HCT116 (cell line): ENCODE data around the gene DPYD. TPM values are rescaled to one million over a fixed set of nuclear protein-coding genes. Genes with fewer than 3 reads are reported as not detected.

Experiments used
- ATAC-seq: fragments of 200-7000 bp; cut with Tn5 transposase; 2 replicates; pipeline ENCODE4 v1.9.1; 2020; ENCODE audit warnings: mild to moderate bottlenecking, moderate library complexity
- BruUV-seq: library from RNA; stranded (reverse); fragments of 400-500 nt; replicated peaks from 2 replicates; lab custom pipeline; 2021; lab: Mats Ljungman, UMichigan
- CTCF ChIA-PET: fragments of 300-600 bp; sonication (Branson Sonifier 250); formaldehyde crosslinking; loops from one replicate; lab custom pipeline; 2021; ENCODE audit warnings: antibody characterized with exemption; lab: Charles Lee
- POLR2A ChIA-PET: fragments of 300-600, 350-600 bp; sonication (Branson Sonifier 250); formaldehyde crosslinking; loops from one replicate; lab custom pipeline; 2021; ENCODE audit warnings: antibody characterized with exemption; lab: Charles Lee
- RAD21 ChIA-PET, 2 experiments: fragments of 300-600 bp; sonication (Branson Sonifier 250); formaldehyde crosslinking; loops; one replicate each; lab custom pipeline; 2023; ENCODE audit warnings: low total read pairs in 2 of 2; ENCODE audit not compliant: uncharacterized antibody in 2 of 2, unreplicated experiment in 2 of 2, low non-redundant PET in 1 of 2; lab: Charles Lee
- DNase-seq: peaks from one replicate; pipeline ENCODE4 v3.0.0-alpha.2; 2010; ENCODE audit warnings: low read depth, low spot score
- H2AFZ ChIP-seq: fragments of 200-600 bp; shearing (Covaris generic), sonication (generic); 2 replicates; pipeline ENCODE4 v1.6.1; 2017; ENCODE audit warnings: low read depth, mixed run types, mixed read lengths, antibody characterized with exemption, low read length; ENCODE audit not compliant: poor library complexity, severe bottlenecking
- H3K27ac ChIP-seq: 2 replicates; pipeline ENCODE4 v1.5.1; 2012; ENCODE audit warnings: low read depth, low read length
- H3K27me3 ChIP-seq: fragments of 200-600 bp; sonication (generic); 2 replicates; pipeline ENCODE4 v1.6.1; 2016; ENCODE audit warnings: mixed run types, low read length, mixed read lengths; ENCODE audit not compliant: insufficient read depth
- H3K36me3 ChIP-seq, 2 experiments: fragments of 200-500 bp in 1 of 2; fragments of 200-600 bp in 1 of 2; sonication (Bioruptor generic) in 1 of 2; sonication (generic) in 1 of 2; 2 replicates each; pipeline versions ENCODE4 v1.5.1 to v1.6.1; 2014 to 2016; ENCODE audit warnings: low read length in 2 of 2, inconsistent platforms in 1 of 2, mixed read lengths in 1 of 2, mixed run types in 1 of 2; ENCODE audit not compliant: insufficient read depth in 2 of 2, control insufficient read depth in 1 of 2
- H3K4me1 ChIP-seq, 2 experiments: fragments of 200-600 bp in 1 of 2; sonication (generic) in 1 of 2; 2 replicates each; pipeline versions ENCODE4 v1.5.1 to v1.6.1; 2012 to 2017; ENCODE audit warnings: low read length in 2 of 2, inconsistent platforms in 1 of 2, mild to moderate bottlenecking in 1 of 2, mixed read lengths in 1 of 2, mixed run types in 1 of 2, moderate library complexity in 1 of 2; ENCODE audit not compliant: insufficient read depth in 2 of 2, control insufficient read depth in 1 of 2
- H3K4me2 ChIP-seq: fragments of 200-600 bp; sonication (generic); 2 replicates; pipeline ENCODE4 v1.6.1; 2017; ENCODE audit warnings: mixed run types, low read length, mixed read lengths
- H3K4me3 ChIP-seq, 2 experiments: fragments of 200-600 bp in 1 of 2; sonication (generic) in 1 of 2; replicated peaks in 1 of 2; 2 replicates each; pipeline ENCODE4 v1.5.1; 2011 to 2016; ENCODE audit warnings: low read length in 2 of 2, control low read depth in 1 of 2, low read depth in 1 of 2, mild to moderate bottlenecking in 1 of 2, mixed read lengths in 1 of 2, mixed run types in 1 of 2
- H3K79me2 ChIP-seq: fragments of 200-600 bp; sonication (generic); 2 replicates; pipeline ENCODE4 v1.6.1; 2017; ENCODE audit warnings: mild to moderate bottlenecking, mixed run types, low read length, moderate library complexity, mixed read lengths; ENCODE audit not compliant: insufficient read depth
- H3K9ac ChIP-seq: fragments of 200-600 bp; sonication (generic); 2 replicates; pipeline ENCODE4 v1.6.1; 2016; ENCODE audit warnings: low read length, mixed read lengths
- H3K9me2 ChIP-seq: fragments of 200-600 bp; sonication (generic), shearing (Covaris generic); 2 replicates; pipeline ENCODE4 v1.6.1; 2017; ENCODE audit warnings: mixed run types, mild to moderate bottlenecking, moderate library complexity; ENCODE audit not compliant: insufficient read depth
- H3K9me3 ChIP-seq, 2 experiments: fragments of 200-500 bp in 1 of 2; fragments of 200-600 bp in 1 of 2; sonication (Bioruptor generic) in 1 of 2; sonication (generic) in 1 of 2; 2 replicates each; pipeline ENCODE4 v1.6.1; 2014 to 2017; ENCODE audit warnings: low read length in 2 of 2, mixed read lengths in 2 of 2, inconsistent platforms in 1 of 2, low read depth in 1 of 2, mild to moderate bottlenecking in 1 of 2, mixed run types in 1 of 2, moderate library complexity in 1 of 2; ENCODE audit not compliant: control insufficient read depth in 1 of 2, insufficient read depth in 1 of 2
- H4K20me1 ChIP-seq: fragments of 200-600 bp; sonication (generic), shearing (Covaris generic); 2 replicates; pipeline ENCODE4 v1.6.1; 2017; ENCODE audit warnings: mixed run types, mild to moderate bottlenecking, moderate library complexity; ENCODE audit not compliant: insufficient read depth
- CBX3 ChIP-seq: IDR thresholded peaks from 2 replicates; pipeline ENCODE4 v1.6.1; 2012; ENCODE audit warnings: low read depth
- CEBPB ChIP-seq: IDR thresholded peaks from 2 replicates; pipeline ENCODE4 v1.6.1; 2012; ENCODE audit warnings: low read depth
- CTCF ChIP-seq, 3 experiments: fragments of 200-600 bp in 1 of 3; sonication (generic) in 1 of 3; IDR thresholded peaks in 2 of 3; conservative IDR thresholded peaks in 1 of 3; 2 replicates each; pipeline ENCODE4 v1.5.1; 2012 to 2017; ENCODE audit warnings: low read depth in 2 of 3, low read length in 2 of 3, antibody characterized with exemption in 1 of 3, borderline replicate concordance in 1 of 3, control low read depth in 1 of 3, mild to moderate bottlenecking in 1 of 3, mixed read lengths in 1 of 3, mixed run types in 1 of 3, moderate library complexity in 1 of 3; ENCODE audit not compliant: insufficient read depth in 1 of 3
- EGR1 ChIP-seq: IDR thresholded peaks from 2 replicates; pipeline ENCODE4 v1.6.1; 2012; ENCODE audit warnings: low read depth
- ELF1 ChIP-seq: IDR thresholded peaks from 2 replicates; pipeline ENCODE4 v1.6.1; 2012; ENCODE audit warnings: low read depth, borderline replicate concordance
- EZH2phosphoT487 ChIP-seq: fragments of 200-600 bp; IDR thresholded peaks from 2 replicates; pipeline ENCODE4 v1.6.1; 2018; ENCODE audit warnings: antibody characterized with exemption, borderline replicate concordance
- POLR2A ChIP-seq: IDR thresholded peaks from 2 replicates; pipeline ENCODE4 v1.7.0; 2011; ENCODE audit warnings: borderline replicate concordance; ENCODE audit not compliant: insufficient read depth, insufficient read length; ENCODE audit errors: extremely low read depth
- SIN3A ChIP-seq: IDR thresholded peaks from 2 replicates; pipeline ENCODE4 v1.6.1; 2012; ENCODE audit warnings: low read depth
- TCF7L2 ChIP-seq: IDR thresholded peaks from 2 replicates; pipeline ENCODE4 v1.7.0; 2011; ENCODE audit warnings: borderline replicate concordance, inconsistent platforms; ENCODE audit not compliant: insufficient read depth, insufficient read length; ENCODE audit errors: extremely low read depth
- YY1 ChIP-seq: IDR thresholded peaks from 2 replicates; pipeline ENCODE4 v1.6.1; 2011; ENCODE audit warnings: low read length, low read depth, moderate library complexity, mild to moderate bottlenecking; ENCODE audit not compliant: insufficient replicate concordance; ENCODE audit errors: extremely low read depth
- ZBTB33 ChIP-seq: IDR thresholded peaks from 2 replicates; pipeline ENCODE4 v1.6.1; 2011; ENCODE audit warnings: mild to moderate bottlenecking, low read length, moderate library complexity; ENCODE audit not compliant: insufficient replicate concordance; ENCODE audit errors: extremely low read depth
- ZNF274 ChIP-seq: fragments of 200-500 bp; sonication (Bioruptor generic); IDR thresholded peaks from 2 replicates; pipeline ENCODE4 v1.6.1; 2014; ENCODE audit warnings: mild to moderate bottlenecking, low read depth, low read length, inconsistent platforms
- intact Hi-C: fragments of 100-400 bp; cut with micrococcal nuclease; formaldehyde crosslinking; loops from 2 replicates; pipeline ENCODE4 v1.10.0; 2022
- total RNA-seq: library from RNA; stranded (reverse); gene quantifications from one replicate; pipeline ENCODE4 v1.2.1, GENCODE V29; 2021; ENCODE audit not compliant: unreplicated experiment

DPYD gene
- total RNA-seq, 1 experiment from 2014 or later: 1.7 TPM

GRCh38 chr1:97603776-97604175 lies 317.1 kb downstream of the DPYD start:
- no peaks in the 10 kb centered on the region for H3K9me3 ChIP-seq
- TF ChIP-seq CBX3: no peak
- TF ChIP-seq ELF1: no peak
- no peak for TF ChIP-seq CEBPB
- no peak for TF ChIP-seq EZH2phosphoT487
- TF ChIP-seq YY1: no peak
- no peak for TF ChIP-seq POLR2A
- TF ChIP-seq ZBTB33: no peak
- TF ChIP-seq TCF7L2: no peak
- TF ChIP-seq EGR1: no peak
- no peaks in the 10 kb centered on the region for H3K36me3 ChIP-seq
- no peaks in the 10 kb centered on the region for H3K4me1 ChIP-seq
- no peaks in the 10 kb centered on the region for H3K27me3 ChIP-seq
- no TSS peak for BruUV-seq
- no peaks in the 10 kb centered on the region for H4K20me1 ChIP-seq
- CTCF ChIA-PET: interaction anchor here (0.6 kb wide), 1 partner anchor 16 kb away, joined by 3 read pairs; no protein-coding TSS in a partner anchor
- no peak for DNase-seq
- no peak overlapping the region for H3K9ac ChIP-seq
- no peak overlapping the region for H3K27ac ChIP-seq
- no peaks in the 10 kb centered on the region for H3K79me2 ChIP-seq
- H3K4me3 ChIP-seq: no peak overlapping the region
- RAD21 ChIA-PET: no interaction called here
- H2AFZ ChIP-seq: no peak overlapping the region
- intact Hi-C loops: no loop called here
- no peaks in the 10 kb centered on the region for H3K9me2 ChIP-seq
- no peak overlapping the region for H3K4me2 ChIP-seq
- ATAC-seq: no peak
- POLR2A ChIA-PET: no interaction called here

GRCh38 chr1:97603218-97603617 lies 317.6 kb downstream of the DPYD start:
- Histone ChIP-seq H3K36me3 (no peaks in the 10 kb centered on the region), H2AFZ (no peak overlapping the region), H3K4me2 (no peak overlapping the region), H3K9me3 (no peaks in the 10 kb centered on the region), H3K27ac (no peak overlapping the region), H3K79me2 (no peaks in the 10 kb centered on the region), H3K4me1 (no peaks in the 10 kb centered on the region), H3K27me3 (no peaks in the 10 kb centered on the region), H4K20me1 (no peaks in the 10 kb centered on the region)
- intact Hi-C loops: no loop called here
- DNase-seq: no peak
- ATAC-seq: no peak
- BruUV-seq: no TSS peak
- TF ChIP-seq TCF7L2 (no peak), CTCF (IDR thresholded peaks at IDR 0.05 in 2 of 3, conservative IDR thresholded peaks at IDR 0.05 in 1 of 3; ENCODE audit: borderline replicate concordance in 1 of 3, insufficient read depth in 1 of 3, low read depth in 2 of 3, low read length in 2 of 3) (no peak), SIN3A (no peak), ZNF274 (no peak)
- TF ChIP-seq, all 23 proteins: peak for 0
- H3K9me2 ChIP-seq: no peaks in the 10 kb centered on the region
- H3K9ac ChIP-seq: no peak overlapping the region
- ChIA-PET POLR2A (no interaction called here), CTCF (no interaction called here), RAD21 (no interaction called here)
- H3K4me3 ChIP-seq: no peak overlapping the region
